Activated CD4-positive, CD25-positive, alpha-beta regulatory T cell treated with anti-CD3 and anti-CD28 coated beads, Interleukin-2, amount 50 U/mL, for 72 hours (primary cell): Measurements from ENCODE around the gene LHX2.
A peak's percentile ranks its signal among the peaks of the same experiment; 100 is the strongest.
"Not testable (repeated sequence)": the region's sequence is repeated elsewhere in the genome, so short reads cannot be mapped to it uniquely, and the experiment has no call there.

ENCODE experiments used
- DNase-seq: peaks from one replicate; pipeline ENCODE4 v3.0.0; 2021

LHX2 gene, protein sequence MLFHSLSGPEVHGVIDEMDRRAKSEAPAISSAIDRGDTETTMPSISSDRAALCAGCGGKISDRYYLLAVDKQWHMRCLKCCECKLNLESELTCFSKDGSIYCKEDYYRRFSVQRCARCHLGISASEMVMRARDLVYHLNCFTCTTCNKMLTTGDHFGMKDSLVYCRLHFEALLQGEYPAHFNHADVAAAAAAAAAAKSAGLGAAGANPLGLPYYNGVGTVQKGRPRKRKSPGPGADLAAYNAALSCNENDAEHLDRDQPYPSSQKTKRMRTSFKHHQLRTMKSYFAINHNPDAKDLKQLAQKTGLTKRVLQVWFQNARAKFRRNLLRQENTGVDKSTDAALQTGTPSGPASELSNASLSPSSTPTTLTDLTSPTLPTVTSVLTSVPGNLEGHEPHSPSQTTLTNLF

DNA sequence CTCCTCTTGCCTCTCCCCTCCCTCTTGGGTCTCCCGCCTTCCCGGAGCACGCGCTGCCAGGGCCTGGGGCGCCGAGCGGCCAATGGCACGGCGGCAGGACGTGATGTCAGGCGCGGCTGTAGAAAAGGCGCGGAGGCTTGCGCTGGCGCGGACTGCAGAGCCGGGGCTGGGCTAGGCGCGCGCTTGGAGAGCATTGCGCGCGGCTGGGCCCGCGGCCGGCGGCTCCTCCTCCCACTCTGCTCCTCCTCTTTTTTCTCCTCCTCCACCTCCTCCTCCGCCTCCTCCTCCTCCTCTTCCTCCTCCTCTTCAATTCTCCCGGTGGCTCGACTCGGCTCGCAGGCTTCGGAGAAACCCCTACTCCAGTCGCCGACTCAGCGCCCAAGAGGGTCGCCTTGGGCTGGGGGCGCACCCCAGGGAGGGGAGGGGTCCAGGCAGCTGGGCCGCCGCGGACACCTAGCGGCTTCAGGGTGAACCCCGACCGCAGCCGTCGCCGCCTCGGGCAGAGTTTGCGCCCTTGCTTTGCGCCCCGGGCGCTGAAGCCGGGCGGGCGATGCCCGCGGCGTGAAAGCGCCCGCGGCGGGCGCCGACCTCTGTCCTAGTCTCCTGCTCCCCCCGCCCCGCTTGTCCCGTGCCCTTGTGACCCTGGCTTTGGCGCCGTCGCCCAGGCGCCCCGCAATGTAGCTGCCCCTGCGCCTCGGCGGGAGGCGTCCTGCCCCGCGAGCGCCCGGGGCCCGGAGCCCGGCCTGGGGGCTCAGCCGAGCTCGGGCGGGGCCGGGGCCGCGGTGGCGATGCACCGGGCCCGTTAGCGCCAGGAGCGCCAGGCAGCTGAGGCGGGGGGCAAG, at the start of gene LHX2:
Gene LHX2 (plus strand): TSS at position 309 of the 842 bp plus-strand sequence. CDS start 581 bp downstream, outside the sequence.
- peak; percentile 34 for DNase-seq

DNA sequence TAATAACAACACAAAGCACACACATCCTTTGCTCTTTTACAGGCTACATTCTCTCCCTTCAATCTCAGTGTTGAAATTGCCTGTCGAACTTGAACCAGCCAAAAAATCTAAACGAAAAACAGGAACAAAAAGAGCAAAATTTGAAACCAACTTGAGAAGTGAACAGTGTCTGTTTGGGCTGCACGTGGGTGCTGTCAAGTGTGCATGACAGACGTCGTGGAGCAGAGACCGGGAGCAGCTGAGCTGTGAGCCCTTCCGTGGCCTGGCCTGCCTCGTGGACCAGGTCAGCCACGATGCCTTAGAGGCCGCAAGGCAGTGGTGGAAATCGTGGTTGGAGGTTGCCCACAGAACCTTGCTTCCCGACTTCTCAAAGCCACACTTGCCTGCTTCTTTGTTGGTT, 46.8 kb upstream of the LHX2 start:
- DNase-seq = no peak

DNA sequence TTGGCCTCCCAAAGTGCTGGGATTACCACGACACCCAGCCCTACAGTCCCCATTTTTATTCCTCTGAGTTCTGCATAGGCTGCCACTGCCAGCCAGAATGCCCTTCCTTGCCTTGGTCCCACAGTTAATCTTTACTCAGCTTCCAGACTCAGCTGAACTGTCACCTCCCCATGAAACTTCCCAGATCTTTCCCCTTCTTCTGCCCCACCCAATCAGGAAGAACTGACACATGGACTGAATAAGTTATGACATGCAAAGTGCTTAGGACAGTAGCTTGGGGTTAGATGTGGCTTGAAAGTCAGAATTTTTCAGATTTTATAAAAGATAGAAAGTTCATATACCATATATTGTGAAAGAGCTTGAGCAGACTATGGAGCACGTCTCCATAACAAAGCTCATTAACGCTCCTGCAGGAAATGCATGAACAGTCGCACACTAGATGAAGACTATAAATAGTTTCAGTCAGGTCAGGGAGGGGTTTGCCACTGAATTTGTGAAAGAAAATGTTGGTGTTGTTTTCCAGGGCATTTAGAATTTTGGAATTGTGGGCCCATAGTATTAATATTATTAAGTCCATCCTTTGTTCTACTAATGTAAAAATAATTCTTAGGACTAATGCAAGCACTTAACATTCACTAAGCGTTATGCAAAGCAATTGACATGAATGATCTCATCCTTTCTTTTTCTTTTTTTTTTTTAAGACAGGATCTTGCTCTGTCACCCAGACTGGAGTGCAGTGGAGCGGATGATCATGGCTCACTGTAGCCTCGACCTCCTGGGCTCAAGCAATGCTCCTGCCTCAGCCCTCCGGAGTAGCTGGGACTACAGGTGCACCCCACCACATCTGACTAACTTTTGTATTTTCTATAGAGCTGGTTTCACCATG, 45.5 kb upstream of the LHX2 start:
- no peak for DNase-seq

DNA sequence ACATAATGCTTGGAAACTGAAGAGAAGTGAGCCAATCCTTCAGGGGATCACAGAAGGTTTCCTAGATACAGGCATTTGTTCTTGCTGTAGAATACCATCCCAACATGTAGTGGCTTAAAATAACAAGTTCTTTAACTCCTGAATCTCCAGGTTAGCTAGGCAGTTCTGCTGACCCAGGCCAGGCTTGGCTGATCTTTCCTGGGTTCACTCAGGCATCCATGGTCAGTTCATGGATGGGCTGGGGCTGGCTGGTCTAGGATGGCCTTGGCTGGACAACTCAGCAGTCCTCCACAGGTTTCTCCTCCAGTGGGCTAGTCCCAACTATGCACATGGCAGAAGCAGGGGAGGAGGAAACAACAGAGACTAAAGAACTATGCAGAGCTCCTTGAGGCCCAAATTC, 44.2 kb upstream of the LHX2 start:
- no peak for DNase-seq

DNA sequence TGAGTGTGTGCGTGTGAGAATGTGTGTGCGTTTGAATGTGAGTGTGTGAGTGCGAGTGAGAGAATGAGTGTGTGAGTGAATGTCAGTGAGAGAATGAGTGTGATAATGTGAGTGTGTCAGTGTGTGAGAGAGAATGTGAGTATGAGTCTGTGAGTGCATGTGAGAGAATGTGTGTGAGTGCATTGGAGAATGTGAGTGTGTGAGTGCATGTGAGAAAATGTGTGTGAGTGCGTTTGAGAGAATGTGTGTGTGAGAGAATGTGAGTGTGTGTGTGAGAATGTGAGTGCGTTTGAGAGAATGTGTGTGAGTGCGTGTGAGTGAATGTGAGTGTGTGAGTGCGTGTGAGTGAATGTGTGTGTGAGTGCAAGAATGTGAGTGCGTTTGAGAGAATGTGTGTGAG, 39.0 kb upstream of the LHX2 start:
- no peak for DNase-seq

DNA sequence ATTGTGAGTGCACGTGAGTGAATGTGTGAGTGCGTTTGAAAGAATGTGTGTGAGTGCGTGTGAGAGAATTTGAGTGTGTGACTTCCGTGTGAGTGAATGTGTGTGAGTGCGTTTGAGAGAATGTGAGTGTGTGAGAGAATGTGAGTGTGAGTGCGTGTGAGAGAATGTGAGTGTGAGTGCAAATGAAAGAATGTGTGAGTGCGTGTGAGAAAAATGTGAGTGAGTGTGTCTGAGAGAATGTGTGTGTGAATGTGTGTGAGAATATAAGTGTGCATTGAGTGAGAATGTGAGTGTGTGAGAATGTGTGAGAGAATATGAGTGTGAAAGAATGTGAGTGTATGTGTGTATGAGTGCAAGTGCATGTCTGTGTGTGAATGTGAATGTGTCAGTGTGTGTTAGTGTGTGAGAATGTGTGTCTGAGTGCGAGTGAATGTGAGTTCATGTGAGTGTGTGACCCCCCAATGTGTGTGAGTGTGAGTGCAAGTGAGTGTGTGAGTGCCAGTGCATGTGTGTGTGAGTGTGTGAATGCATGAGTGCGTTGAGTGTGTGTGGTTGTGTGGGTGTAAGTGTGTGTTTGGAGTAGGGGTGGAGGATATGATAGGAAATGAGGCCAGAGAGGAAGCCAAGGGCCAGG, 37.9 kb upstream of the LHX2 start:
- no peak for DNase-seq

DNA sequence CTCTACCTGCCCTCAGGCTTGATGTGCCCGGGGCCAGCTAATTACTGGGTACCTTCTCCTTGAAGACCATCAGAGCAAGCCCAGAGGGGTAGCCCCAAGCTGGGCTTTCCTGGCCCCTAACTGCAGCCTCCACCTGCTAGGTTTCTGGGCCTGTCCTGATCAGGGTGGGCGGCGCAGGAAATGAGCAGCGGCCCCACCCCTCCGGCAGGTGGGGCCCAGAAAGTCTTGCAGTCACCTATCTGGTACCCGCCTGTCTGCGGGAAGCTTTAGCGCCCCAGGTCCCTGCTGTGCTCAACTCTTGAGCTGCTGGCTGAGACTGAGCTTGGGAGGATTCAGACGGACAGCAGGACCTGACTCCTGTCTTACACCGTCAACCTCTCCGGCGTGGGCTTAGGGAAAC, 37.1 kb upstream of the LHX2 start:
- DNase-seq = no peak

DNA sequence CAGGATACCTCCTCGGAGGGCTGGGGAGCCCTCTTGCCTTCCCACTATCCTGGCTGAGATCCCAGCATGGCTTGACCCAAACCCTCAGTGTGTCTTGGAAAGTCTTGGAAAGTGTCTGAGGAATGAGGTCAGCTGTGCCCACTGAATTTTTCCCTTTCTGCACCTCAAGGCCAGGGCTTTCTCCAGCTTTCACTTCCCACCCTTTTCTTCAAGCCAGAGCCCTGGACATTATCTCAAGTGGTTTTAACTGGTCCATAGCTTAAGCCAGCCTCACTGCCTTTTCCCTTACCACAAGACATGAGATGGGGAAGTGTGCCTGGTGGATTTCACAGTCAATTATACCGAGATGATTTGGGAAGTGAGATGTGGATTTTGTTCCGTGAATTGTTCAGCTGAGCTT, 35.7 kb upstream of the LHX2 start:
- DNase-seq = no peak

DNA sequence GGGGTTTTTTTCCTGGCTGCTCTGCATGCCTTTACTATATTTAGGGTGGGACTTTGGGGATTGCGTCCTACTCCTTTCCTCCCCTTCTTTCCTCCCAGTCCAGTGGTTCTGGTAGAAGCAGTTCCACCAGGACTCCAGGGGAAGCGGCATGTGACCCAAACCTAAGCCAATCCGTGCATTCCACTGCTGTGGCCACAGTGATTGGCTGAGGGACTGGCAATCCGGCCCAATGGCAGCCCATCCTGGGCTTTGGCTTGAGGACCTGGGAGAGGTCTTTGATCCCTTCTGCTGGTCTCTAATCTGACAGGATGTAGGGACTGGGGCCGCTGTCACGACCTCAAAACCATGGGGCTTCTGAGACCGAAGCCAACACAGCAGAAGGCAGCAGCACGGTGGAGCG, 35.0 kb upstream of the LHX2 start:
- DNase-seq = not testable (repeated sequence)

DNA sequence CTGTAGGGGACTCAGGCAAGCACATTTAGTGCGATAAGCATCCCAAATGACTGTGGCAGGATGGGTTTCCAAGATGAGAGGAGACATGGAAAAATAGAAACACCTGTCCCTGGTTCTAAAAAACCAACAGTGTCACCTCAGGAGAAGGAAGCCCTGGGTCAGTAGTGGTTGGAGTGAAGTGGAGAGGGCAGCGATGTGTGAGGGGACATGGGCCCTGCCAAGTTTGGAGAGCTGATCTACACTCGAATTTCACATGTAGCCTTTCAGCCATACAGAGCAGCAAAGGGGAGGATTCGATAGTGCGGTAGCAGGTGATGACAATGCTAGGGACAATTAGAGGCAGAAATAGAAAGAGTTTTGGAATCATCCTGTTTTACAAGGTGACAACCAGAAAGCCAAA, 32.6 kb upstream of the LHX2 start:
- no peak for DNase-seq

DNA sequence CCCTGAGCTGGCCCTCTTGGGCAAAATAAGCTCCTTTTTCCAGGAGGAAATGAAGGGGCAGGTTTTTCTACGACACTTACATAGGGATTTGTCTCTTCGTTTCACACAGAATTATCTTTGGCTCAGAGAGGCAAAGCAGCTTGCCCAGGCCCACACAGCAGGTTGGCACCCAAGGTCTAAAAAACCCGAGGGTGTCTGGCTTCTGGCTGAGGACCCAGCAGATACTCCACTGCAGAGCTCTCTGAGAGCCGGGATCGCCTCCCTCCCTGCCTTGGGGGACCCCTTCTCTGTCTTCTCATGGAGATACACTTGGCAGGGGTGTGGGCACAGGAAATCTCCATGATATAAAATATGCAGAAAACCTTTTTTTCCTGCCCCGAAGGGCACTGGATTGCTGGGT, 29.0 kb upstream of the LHX2 start:
- no peak for DNase-seq

DNA sequence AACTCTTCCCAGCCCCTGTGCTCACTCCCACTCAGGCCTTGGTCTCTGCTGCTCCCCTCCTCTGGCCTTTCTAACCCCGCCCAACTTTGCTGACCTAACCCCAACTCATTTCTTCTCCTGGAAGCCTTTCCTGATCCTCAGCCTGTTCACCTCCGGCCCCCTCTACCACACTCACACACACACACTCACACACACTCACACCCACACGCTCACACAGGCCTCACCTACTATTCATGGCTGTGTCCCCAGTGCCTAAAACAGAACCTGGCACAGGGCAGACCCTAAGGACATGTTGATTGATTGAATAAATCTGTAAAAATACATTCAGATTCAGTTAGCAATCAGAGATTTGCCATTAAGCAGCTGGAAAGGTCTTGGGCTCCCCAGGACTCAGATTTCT, 28.5 kb upstream of the LHX2 start:
- DNase-seq = no peak

DNA sequence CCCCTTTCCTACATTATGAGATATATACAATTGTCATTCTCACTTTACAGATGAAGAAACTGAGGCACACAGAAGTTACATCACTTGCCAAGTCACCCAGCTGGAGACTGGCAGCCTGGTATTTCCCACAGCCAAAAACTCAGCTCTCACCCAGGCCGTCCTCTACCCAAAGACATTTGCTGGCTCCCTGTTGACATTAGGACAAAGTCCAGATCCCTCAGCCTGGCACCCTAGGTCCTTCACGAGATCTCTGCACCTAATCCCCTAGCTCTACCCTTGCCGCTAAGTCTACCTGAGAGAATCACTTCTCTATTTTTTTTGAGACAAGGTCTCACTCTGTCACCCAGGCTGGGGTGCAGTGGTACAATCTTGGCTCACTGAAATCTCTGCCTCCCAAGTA, 26.8 kb upstream of the LHX2 start:
- no peak for DNase-seq

DNA sequence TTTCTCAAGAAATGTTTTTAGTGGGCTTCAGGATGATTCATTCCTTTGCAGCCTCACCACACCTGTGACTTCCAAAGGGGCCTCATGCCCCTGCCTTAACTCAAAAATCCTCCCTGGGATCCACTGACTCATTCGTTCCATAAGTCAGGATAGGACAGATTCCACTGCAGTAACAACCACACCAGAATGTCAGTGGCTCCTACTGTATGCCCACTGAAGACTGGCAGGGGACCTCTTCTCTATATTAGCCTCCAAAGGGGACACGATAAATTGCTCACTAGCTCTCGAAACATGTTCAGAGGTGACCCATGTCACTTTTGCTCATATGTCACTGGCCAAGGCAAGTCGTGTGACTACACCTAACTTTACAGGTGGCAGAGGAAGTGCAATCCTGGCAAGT, 25.7 kb upstream of the LHX2 start:
- DNase-seq = no peak

DNA sequence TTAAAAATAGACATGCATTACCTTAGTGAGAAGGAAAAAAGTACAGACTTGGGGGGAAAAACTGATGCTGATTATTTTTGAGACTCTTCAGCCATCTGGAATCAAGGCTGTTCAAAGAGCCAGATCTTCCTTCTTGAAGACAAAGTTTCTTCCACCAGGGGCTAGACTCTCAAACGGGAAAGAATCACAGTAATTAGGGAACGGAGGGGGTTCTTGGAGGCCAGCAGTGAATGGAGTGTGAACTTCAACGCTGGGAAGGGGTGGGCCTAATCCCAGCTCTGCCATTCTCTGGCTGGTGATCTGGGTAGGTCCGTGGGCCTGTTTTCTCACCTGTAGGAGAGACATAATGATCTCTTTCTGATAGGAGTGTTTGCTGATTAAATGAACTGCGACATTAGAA, 21.1 kb upstream of the LHX2 start:
- DNase-seq = no peak

DNA sequence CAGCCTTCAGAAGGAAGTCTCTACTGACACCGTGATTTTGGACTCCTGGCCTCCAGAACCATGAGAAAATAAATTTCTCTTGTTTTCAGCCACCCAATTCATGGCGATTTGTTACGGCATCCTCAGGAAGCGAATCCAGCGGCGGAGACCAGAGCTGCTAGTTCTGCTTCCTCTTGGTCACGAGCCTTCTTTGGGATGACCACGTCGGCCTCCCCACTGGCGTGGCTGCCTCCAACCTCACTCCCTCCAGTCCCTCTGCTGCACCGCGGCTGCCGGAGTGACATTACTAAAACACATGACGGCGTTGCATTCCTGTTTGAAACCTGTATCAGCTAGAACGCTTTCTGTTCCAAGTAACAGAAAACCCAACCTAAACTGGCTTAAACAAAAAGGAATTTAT, 18.9 kb upstream of the LHX2 start:
- not testable (repeated sequence) for DNase-seq

DNA sequence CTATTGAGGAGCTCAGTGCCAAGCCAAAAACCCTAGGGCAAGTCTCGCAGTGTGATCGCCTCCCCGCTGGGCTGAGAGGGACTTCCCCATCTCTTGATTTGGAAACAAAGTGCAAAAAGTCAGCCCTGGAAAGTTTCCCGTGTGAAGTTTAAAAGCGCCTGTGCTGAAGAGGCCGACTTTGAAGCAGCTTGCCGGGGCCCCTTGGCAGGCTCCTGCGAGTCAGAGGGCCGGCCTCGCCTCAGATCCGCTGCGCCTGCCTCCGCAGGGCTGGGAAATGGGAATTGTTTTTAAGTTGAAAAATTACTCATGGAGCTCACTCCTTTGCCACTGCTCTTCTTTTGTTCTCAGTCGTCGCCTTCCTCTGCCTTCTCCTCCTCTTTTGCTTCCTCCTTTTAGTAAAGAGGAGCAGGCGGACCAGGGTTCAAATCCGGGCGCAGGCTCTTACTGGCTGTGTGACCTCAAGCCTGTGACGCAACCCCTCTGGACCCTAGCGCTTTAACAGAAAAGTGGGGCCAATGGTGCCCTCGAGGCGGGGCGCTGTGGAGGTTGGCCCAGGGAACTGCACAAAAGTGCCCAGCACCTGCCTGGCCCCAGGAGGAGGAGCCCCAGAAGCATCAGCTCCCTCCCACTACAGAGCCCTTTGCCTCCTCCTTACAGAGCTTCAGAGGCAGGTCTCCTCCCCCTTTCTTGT, 14.7 kb upstream of the LHX2 start:
- no peak for DNase-seq

DNA sequence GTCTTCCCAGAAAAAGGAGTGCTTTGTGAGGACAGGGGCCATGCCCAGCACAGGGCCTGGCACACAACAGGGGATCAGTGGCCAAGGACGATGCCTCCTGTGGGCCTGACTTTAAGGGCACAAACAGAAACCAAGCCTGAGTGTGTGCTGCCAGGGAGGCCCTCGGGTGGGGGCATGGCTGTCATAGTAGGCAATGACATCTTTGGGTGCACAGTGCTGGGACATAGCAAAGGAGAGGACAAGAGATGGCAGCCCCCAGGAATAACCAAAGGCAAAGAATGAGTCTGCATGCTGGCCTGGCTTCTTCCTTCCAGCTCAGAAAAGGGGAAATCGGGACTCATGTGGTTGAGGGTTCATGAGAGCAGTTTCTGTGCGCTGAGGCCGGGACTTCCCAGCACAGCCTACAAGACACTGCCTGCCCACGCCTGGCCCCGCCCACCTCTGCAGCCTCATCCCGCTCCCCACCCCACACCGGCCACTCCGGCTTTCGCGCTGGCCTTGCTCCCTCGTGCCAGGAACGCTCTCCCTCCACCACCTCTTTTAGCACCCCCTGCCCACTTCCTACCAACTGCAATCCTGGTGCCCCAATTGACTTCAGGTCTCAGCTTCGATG, 13.8 kb upstream of the LHX2 start:
- DNase-seq = peak; percentile 39

DNA sequence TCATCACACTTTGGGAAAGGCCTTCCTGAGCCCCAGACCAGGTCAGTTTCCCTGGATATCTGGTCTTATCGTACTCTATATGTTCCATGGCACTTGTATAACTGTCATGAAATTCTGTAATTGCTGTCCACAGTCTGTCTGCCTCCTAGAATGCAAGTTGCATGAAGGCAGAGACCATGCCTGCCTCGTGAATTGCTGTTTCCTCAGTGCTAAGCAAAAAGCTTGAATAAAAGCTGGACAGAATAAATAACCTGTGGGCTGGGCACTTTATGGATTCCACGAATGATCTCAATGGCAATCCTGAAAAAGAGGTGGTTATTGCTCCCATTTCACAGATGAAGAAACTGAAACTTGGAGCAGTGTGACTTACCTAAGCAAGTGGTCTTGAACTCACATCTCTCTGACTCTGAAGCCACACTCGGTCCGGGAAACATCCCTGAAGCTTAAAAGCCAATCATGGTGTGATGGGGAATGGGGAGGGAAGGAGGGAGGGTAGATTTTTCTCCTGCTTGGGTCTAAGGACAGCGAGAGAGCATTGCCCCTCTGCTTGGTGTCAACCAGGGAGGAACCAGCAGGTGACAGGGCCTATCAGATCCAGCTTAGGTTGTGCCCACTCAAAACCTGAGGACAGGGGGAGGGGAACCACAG, 13.2 kb upstream of the LHX2 start:
- DNase-seq = no peak

DNA sequence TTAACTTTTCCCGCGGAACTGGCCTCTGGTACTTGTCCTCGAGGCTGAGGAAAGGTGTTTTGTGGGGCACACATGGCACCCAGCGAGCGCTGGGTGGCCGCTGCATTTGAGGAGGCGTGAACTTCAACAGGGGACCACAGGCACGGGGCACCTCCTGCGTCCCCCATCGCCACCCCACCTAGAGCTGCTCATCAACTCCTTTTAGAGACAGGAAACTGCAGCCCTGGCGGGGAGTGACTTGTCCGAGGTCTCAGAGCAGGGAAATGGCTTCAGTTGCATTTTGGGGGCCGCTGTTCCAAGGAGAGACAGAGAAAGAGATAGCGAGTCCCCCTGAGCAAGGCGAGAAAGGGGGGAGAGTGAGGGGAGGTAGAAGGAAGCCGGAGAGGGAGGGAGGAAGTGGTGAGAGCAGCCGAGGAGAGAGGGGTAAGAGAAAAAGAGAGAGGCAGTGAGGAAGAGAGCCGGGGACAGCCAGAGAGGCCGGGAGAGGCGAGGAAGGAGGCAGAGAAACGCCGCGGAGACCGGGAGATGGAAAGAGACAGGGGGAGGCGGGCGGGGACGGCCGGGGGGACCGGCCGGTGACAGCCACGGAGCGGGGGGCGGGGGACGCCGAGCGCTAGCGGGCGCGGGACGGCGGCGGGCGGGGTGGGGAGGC, 12.5 kb upstream of the LHX2 start:
- DNase-seq = no peak

DNA sequence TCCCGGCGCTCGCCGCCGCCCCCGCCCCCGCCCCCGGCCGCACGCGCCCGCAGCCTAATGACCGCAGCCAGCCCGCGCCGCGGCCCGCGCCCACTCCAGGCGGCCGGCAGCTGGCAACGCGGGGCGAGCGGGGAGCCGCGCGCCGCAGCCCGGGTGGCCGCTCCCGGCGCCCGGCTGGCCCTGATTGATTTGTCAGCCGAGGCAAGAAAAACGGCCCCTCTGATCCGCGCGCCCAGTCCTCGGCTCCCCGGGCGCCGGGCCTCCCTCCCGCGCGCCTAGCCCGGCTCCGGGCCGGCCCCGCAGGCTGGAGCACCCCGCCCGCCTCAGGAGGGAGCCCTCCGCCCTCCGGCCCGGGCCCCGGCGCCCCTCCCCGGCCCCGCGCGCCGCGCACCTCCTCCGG, 11.9 kb upstream of the LHX2 start:
- no peak for DNase-seq
